HS-5 (cell line): Measurements from ENCODE around the gene UFD1.

Experiments
- DNase-seq: peaks from one replicate; pipeline ENCODE4 v3.0.0-alpha.2; 2012; ENCODE audit warnings: low read depth

The UFD1 gene

DNA sequence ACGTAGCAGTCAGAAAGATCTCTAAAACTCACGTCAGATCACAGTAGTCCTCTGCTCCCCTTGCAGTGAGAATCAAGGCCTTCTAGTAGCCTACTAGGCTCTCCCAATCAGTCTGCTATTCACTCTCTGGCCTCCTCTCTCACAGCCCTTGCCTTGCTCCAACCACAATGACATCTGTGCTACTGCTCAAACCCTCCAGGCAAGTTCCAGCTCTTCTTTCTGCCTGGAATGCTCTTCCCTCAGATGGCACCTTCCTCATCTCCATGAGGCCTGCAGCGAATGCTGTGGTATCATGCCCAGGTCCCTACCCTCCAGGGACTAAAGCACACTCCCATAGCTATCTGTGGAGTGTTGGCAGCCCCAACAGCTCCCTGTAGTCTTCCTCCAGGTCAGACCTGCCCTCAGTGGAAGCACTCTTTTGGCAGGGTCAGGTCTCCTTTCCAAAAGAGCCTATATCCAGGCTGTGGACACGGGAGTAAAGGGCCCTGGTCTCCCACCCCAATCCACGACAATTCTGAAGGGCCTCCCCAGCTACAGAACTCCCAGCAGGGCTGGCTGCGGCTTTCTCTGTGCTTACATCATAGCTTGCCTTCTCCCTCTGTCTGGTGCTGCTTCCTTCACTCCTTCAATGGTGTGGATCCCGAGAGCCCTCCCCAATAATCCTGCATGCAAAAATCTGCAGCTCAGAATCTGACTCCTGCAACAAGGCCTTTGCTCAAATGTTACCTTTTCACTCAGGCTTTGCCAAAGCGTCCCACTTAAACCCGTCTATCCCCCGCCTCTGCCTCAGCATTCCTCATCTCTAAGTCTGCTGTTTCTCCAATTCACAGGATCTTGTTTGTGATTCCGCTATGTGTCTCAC lies 56.3 kb downstream of the UFD1 start:
- no peak for DNase-seq

DNA sequence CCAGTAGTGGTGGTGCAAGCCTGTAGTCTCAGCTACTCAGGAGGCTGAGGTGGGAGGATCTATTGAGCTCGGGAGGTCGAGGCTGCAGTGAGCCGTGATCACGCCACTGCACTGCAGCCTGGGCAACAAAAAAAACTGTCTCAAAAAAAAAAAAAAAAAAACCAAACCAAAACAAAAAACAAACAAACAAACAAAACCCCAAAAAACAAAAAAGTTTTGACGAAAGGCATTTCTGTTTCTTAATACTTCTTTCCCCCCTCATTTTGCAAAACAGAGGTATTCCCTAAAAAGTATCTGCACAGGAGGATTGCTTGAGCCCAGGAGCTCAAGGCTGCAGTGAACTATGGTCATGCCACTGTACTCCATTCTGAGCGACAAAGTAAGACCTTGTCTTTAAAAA lies 58.7 kb downstream of the UFD1 start:
- no peak for DNase-seq

DNA sequence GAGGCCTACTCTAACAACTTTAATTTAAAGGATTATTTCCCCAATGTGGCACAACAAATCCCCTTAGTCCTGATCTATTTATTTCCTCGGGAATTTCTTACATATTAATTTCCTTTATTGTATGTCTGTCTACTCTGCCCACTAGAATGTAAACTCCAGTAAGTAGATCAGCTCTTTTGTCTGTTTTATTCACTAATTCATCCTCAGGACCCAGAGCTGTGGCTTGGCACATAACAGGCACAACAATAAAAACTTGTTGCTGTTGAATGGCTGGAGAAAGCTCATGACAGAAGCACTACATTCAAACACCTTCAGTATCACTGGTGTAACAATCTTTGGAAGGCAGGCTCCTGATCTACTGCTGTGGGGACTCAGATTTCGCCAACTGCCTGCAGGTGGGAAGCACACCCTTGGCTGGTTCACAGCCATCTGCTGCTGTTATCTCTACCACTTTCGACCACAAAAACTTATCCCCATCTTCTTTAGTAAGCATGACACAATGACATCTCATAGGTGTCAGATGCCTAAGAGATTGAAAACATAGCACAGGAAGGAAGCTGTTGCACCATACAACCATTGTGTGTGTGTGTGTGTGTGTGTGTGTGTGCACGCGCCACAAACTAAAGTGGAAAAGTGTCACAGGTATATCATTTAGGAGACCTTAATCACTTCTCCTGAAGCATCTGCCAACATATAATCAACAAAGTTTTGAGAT lies 59.4 kb downstream of the UFD1 start:
- no peak for DNase-seq

DNA sequence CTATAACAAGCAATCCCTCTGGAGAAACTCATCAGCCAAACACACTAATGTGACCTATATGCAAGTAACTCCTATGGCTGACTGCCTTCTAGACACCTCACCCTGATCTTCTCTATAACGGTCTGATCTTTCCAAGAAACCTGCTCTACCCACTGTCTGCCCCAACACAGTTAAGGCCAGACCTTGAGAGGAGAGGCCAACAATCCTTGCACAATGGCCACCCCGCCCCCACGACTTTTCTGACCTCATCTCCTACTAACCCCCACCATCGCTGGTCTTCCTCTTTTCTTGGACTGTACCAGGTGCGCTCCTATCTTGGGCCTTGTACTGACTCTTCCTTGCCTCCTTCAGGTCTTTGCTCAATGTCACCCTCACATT lies 59.9 kb downstream of the UFD1 start:
- DNase-seq, result no peak

DNA sequence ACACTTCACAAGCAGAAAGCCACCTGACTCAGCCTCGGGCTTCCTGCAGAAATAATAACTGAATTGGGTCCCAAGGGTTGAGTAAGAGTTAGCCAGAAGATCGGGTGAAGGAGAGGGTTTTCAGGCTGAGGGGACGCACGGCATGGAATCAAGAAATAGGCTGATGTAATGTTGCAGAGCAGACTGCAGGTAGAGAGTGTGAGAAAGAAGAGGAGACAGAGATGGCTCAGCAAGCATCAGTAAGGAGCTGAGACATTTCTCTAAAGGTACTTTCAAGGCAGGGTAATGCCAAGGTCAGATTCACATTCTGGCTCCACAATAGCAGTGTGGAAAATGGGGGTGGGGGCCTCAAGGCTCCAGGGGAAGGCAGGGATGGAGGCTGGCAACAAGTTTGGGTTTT lies 66.1 kb downstream of the UFD1 start:
- no peak for DNase-seq

DNA sequence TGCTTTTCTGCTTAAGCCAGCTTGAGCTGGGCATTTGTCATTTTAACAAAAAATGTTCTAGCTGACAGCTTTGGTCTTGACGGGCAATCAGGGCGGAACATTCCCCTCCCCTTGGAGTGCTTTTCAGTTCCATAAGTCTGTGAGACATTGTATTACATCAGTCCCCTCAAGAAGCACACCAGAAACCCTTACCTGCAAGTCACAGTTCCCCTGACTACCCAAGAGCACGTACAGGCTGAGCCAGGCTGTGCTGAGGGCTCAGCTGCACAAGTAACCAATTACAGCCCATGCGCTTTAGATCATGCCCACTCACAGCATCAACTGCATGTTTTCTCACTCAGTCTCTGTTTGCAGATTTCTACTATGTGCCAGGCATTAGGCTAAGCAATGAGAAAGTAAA lies 66.5 kb downstream of the UFD1 start:
- no peak for DNase-seq

DNA sequence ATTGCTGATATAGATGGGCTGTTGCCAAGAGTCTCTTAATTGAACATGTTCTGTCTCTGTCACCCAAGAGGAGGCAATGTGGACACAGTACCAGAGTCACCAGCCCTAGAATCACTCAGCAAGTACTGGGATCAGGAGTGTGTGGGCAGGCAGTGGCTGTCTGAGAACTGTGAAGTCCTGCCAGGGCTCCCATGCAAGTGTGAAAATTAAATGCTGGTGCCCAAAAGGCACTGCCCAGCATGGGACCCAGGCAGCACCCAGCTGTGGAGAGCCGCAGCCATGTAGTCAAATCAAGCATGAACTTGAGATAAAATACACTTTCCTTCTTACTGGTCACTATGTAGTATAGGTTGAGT lies 67.3 kb downstream of the UFD1 start:
- no peak for DNase-seq

DNA sequence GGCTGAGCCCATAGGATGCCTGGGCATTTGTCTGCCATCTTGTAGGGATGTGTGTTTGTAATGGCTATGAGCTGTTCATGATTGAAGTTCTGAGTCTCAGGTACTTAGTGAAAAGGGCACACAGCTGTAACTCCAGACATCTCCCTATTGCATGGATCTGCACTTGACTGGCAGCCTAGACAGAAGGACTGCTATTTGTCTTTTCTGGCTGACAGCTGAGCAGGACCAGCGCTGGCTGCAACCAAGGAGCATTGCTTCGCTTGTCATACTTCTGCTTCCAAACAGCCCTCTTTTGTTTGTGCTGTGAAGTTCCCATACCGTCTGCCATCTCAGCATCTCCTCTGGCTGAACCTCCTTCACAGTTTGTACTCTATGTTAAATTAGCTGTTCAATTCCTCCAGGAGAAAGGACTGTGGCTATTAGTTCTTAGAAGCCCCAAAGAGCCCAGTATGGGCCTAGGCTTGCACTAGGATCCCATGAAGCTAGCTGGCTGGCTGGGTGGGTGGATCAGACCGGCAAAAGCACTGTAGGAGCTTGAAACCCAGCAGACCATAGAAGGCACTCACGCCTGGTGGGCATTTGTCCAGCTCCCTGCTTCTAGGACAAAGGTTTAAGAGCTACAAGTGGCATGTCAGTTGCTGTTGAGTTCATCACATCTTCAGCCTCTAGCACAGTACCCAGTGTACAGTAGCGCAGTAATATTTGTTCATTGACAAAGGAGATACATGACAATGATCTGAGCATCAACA lies 67.9 kb downstream of the UFD1 start:
- DNase-seq, result no peak

DNA sequence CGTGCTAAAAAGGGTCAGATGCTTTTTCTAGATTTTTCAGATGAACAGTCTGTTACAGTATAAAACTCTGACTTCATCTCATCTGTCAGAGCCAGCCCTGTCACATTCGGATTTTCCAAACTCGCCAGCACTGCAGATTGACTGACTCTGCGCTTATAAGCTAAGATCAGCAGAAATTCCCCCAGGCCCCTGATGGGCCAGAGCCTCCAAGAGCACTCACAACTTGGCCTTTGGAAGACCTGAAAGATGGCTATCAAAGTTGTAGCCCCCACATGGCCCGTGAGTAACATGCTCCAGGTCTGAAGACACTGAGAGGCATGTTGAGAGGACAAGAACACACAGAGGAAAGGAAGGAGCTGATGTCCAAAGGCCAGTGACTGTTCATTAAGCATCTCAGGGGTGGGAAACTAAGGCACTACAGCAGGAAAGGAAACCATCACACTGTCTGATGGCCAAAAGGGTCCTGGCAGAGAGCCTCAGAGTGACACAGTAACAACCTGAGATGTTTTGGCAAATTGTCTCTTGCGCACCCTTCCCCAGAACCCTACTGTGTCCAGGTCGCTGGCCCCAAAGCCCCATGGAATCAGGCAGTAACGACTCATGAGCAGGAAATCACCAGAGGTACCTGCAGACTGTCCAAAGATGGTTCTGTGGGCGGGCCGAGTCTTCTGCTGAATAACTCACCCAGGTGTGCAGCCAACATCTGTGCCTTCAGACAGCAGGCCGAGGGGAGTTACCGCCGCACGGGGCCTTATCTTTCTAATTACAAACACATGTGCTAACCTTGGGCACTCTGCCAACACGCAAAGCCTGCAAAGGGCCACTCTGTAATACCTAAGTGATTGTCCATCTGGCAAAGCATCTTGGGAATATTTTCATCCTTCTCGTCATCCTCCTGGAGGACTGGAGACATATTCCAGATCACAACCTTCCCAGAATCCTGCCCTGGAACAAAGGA lies 71.1 kb downstream of the UFD1 start:
- no peak for DNase-seq

DNA sequence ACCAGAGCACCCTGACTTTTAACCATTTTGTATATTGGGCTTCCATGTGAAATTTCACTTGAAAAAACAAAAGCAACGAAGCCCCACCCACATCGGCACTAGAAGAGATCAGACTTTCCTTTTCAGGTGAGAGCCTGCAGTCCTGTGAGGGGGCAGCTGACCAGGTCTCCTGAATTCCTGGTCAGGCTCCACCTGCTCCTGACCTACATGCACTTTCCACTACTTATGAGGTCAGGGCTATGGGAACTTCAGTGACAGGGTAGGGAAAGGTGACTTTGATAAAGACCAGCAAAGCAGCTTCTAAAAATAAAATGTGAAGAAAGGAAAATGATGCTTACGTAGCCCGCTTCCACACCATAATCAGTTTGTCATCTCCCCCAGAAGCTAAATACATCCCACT lies 72.1 kb downstream of the UFD1 start:
- no peak for DNase-seq

DNA sequence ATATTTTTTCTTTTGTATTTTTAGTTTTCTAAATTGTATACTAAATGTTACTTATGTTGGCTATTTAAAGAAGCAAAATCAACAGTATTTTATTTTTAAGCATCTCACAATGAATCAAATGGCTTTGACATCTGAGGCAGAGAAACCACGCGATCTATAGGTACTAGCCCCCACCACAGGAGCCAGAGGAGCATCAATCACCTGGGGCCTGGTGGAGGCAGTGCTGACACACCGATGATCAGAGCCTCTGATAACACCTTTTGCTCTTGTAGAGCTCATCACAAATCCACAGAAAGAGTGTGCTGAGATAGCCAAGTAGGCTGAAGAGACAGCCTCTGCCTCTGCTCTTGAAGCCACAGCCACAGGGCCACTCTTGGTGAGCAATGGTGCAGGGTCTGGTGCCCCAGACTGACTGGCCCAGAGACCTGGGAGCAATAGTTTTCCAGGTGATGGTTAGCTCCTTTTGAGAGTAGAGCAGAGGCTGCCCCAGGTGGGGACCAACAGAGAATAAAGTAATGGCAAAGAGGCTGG lies 72.6 kb downstream of the UFD1 start:
- no peak for DNase-seq

DNA sequence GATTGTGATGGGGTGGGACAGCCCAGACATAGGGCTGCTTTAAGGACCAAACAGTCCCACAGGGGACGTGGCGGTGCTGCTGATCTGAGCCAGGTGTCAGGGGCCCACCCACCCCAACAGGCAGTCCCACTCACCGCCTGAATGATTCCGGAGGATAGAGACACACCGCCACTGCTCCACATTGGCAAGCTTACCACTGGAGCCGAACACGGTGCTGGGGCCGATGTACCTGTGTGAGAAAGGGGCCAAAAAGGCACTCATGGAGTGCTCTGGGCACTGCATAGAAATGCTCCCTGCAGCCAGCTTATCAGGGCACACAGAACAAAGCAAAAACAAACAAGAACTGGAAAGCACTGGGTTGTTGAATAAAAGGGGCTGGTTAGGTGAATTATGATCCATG lies 73.3 kb downstream of the UFD1 start:
- DNase-seq, result no peak

DNA sequence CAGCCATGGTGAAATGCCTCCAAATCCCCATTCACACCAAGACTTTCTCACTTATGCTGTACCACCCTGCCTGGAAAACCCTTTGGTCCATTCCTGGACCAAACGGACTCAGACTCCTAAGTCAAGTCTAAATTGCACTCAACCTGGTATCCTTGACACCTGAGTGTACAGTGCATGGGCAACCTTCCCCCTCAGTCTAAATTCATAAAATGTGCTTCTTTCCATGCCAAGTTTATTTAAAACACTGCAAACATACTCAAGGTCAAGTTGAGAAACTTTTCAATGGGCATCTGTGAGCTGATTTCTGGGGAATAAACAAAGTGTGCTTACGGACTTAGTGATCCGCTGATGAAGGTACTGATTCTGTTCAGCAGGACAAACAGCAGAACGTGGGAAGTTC lies 73.9 kb downstream of the UFD1 start:
- no peak for DNase-seq

DNA sequence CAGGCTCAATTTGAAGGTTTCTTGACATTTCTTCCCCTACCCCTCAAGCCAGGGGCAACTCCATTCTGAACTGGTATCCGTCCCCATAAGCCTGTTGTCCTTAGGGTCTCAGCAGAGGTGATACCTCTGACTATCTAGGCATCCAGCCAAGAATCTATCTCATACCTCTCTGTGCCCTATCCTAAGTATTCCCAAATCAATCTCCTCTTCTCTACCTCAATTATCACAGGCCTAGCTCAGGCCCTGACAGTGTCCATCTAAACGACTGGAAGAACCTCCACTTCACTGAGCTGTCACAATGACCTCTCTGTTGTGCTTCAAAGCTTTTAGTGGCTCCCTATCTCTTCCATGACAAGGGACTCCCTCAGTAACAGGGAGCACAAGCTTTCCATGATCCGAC lies 74.3 kb downstream of the UFD1 start:
- no peak for DNase-seq

DNA sequence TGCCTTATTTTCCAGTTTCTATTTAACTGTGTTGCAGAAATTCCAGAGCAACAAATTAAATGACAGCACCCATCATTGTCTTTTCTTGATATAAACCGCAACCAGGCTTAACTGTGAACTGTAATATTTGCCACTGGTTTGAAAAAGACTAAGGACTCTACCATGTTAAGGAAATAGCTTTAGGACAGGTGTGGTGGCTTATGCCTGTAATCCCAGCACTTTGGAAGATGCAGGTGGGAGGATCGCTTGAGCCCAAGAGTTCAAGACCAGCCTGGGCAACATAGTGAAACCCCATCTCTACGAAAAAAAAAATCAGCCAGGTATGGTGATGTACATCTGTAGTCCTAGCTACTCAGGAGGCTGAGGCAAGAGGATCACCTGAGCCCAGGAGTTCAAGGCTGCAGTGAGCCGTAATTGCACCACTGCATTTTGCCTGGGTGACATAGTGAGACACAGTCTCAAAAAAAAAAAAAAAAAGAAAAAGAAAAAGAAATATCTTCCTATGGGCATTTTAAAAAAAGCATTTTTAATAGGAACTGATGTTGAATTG lies 76.3 kb downstream of the UFD1 start:
- DNase-seq, result no peak

DNA sequence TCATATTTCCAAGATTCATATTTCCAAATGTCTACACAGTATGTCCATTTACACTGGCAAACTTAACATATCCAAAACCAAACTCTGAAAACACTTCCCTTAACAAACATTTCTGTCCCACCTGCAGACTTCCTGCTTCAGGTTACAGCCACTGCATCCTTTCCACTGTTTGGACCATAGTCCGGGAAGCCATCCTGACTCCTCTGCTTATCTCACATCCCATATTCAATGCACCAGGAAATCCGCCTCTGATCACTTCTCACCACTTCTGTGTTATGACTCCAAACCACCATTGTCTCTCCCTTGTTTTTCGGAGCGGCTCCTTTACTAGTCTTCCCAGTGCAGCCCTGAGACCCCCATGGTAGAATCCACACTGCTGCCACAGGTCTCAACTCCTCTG lies 77.5 kb downstream of the UFD1 start:
- no peak for DNase-seq

DNA sequence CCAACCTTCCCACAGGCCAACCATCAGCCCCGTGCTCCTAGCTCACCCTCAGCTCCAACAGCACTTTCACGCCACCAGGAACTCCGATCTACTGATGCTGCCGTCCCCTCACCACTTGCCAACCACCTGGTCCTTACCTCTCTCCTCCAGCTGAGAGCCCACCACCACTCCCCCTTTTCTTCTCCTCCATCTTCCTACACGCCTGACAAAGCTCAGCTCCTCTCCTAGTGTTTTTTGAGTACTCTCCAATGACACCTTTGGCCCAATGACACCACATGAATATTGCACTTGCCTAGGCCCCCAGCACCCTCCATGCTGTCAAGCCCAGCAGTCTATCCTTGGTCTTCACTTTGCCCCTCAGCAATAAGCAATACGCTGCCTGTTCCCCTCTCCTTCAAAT lies 78.1 kb downstream of the UFD1 start:
- no peak for DNase-seq
